HG03558 (cell line): ENCODE measurements around the gene TSPAN18.

Experiments
- ATAC-seq: cut with Tn5 transposase; IDR thresholded peaks from one replicate; pipeline ENCODE4 v1.9.1; 2021; ENCODE audit warnings: moderate number of reproducible peaks; ENCODE audit not compliant: unreplicated experiment; ENCODE audit errors: extremely low read depth

Gene TSPAN18

GRCh38 chr11:44964526-44965209, 237.9 kb downstream of the TSPAN18 start:
- no peak for ATAC-seq

- no peak for ATAC-seq
These were observed 239.9 kb downstream of the TSPAN18 start for GRCh38 chr11:44966694-44967093.

GRCh38 chr11:44967930-44968496, 241.3 kb downstream of the TSPAN18 start:
- no peak for ATAC-seq

- no peak for ATAC-seq
These were observed 241.7 kb downstream of the TSPAN18 start for GRCh38 chr11:44968510-44968909.

- no peak for ATAC-seq
These were observed 243.0 kb downstream of the TSPAN18 start for GRCh38 chr11:44969651-44970252.

GRCh38 chr11:44970293-44970692, 243.5 kb downstream of the TSPAN18 start:
- no peak for ATAC-seq

GRCh38 chr11:44971185-44971584, 244.4 kb downstream of the TSPAN18 start:
- ATAC-seq = no peak

- ATAC-seq = no peak
These were observed 246.1 kb downstream of the TSPAN18 start for GRCh38 chr11:44972746-44973435.

- no peak for ATAC-seq
These were observed 247.1 kb downstream of the TSPAN18 start for GRCh38 chr11:44973632-44974401.

GRCh38 chr11:44974402-44975000, 247.7 kb downstream of the TSPAN18 start:
- no peak for ATAC-seq

GRCh38 chr11:44976576-44976975, 249.8 kb downstream of the TSPAN18 start:
- ATAC-seq = no peak

GRCh38 chr11:44977493-44977984, 250.8 kb downstream of the TSPAN18 start:
- ATAC-seq = no peak

GRCh38 chr11:44978274-44978960, 251.7 kb downstream of the TSPAN18 start:
- no peak for ATAC-seq

- ATAC-seq = no peak
These were observed 252.2 kb downstream of the TSPAN18 start for GRCh38 chr11:44978961-44979331.

GRCh38 chr11:44979543-44980399, 253.0 kb downstream of the TSPAN18 start:
- no peak for ATAC-seq

- ATAC-seq = no peak
These were observed 254.0 kb downstream of the TSPAN18 start for GRCh38 chr11:44980533-44981427.
